Stimulated activated CD4-positive, alpha-beta T cell treated with anti-CD3 and anti-CD28 coated beads, Interleukin-4, amount 100 ng/mL, for 24 hours (primary cell): Measurements from ENCODE around the gene DLL1.

Source experiments
- DNase-seq: peaks from one replicate; pipeline ENCODE4 v3.0.0-alpha.2; 2020

DLL1 gene

GRCh38 chr6:170281331-170282292 is 9.3 kb downstream of the DLL1 start:
- DNase-seq = no peak

- no peak for DNase-seq
These were observed 10.2 kb downstream of the DLL1 start for GRCh38 chr6:170280689-170281045.

- DNase-seq = no peak
These were observed 10.7 kb downstream of the DLL1 start for GRCh38 chr6:170279977-170280688.

GRCh38 chr6:170279426-170279825 is 11.5 kb downstream of the DLL1 start:
- no peak for DNase-seq

GRCh38 chr6:170278743-170279094 is 12.2 kb downstream of the DLL1 start:
- DNase-seq = no peak

- DNase-seq = no peak
These were observed 12.8 kb downstream of the DLL1 start for GRCh38 chr6:170277893-170278742.

- DNase-seq = no peak
These were observed 14.4 kb downstream of the DLL1 start for GRCh38 chr6:170276369-170277057.

- DNase-seq = no peak
These were observed 15.9 kb downstream of the DLL1 start for GRCh38 chr6:170274713-170275560.

GRCh38 chr6:170273681-170274080 is 17.2 kb downstream of the DLL1 start:
- DNase-seq = no peak

- DNase-seq = no peak
These were observed 17.7 kb downstream of the DLL1 start for GRCh38 chr6:170273191-170273590.

- DNase-seq = no peak
These were observed 18.4 kb downstream of the DLL1 start for GRCh38 chr6:170272341-170273065.

GRCh38 chr6:170271771-170272314 is 19.0 kb downstream of the DLL1 start:
- peak; percentile 80 for DNase-seq

GRCh38 chr6:170270984-170271593 is 19.8 kb downstream of the DLL1 start:
- no peak for DNase-seq

- DNase-seq = no peak
These were observed 20.9 kb downstream of the DLL1 start for GRCh38 chr6:170269846-170270541.

- no peak for DNase-seq
These were observed 21.6 kb downstream of the DLL1 start for GRCh38 chr6:170269151-170269845.

- DNase-seq = no peak
These were observed 22.4 kb downstream of the DLL1 start for GRCh38 chr6:170268216-170269129.

- no peak for DNase-seq
These were observed 23.2 kb downstream of the DLL1 start for GRCh38 chr6:170267688-170268087.
